ENCODE results near the gene SLC12A7. TPM values are rescaled to one million over a fixed set of nuclear protein-coding genes. Genes with fewer than 3 reads are reported as not detected.

SLC12A7 gene
- total and polyA plus RNA-seq, 2 of the 13 experiments (the other 11 are each of a cell fraction or from before 2014, with no cell fraction given), result 14.0 to 18.5 TPM

GRCh38 chr5:1107167-1108022 lies 4.5 kb downstream of the SLC12A7 start (continued):
- TF ChIP-seq ZHX1 (CRISPR knock-in tag; IDR thresholded peaks at IDR 0.05; ENCODE audit: low read depth), result peak; percentile 79; the same call in 1 of the 2 replicates
- peak; percentile 44; the same call in 1 of the 2 replicates for TF ChIP-seq ZNF317 (CRISPR knock-in tag; IDR thresholded peaks at IDR 0.05)
- peak; percentile 24; the same call in 1 of the 2 replicates for TF ChIP-seq ZNF776 (CRISPR knock-in tag; IDR thresholded peaks at IDR 0.05)
- peak; percentile 67 for TF ChIP-seq DRAP1 (CRISPR knock-in tag; IDR thresholded peaks at IDR 0.05)
- TF ChIP-seq ZNF414 (CRISPR knock-in tag; IDR thresholded peaks at IDR 0.05), result peak; percentile 53; the same call in 1 of the 2 replicates
- no peak for TF ChIP-seq FOXO4 (CRISPR knock-in tag; conservative IDR thresholded peaks at IDR 0.05)
- no peak for TF ChIP-seq SAFB2 (CRISPR knock-in tag; IDR thresholded peaks at IDR 0.05; ENCODE audit: borderline replicate concordance, low read depth)
- peak; percentile 42; the same call in 1 of the 2 replicates for TF ChIP-seq RFXAP (CRISPR knock-in tag; IDR thresholded peaks at IDR 0.05; ENCODE audit: borderline replicate concordance)
- 0 out of 2 replicates have a peak, but pooled peaks have one; percentile 39 for TF ChIP-seq ZNF740 (CRISPR knock-in tag; IDR thresholded peaks at IDR 0.05)
- no peak for TF ChIP-seq CCAR2 (optimal IDR thresholded peaks at IDR 0.05; ENCODE audit: low read depth, low read length)
- no peak for TF ChIP-seq DZIP1 (CRISPR knock-in tag; IDR thresholded peaks at IDR 0.05)
- TF ChIP-seq ZNF331 (CRISPR knock-in tag; IDR thresholded peaks at IDR 0.05), result peak; percentile 84
- no peak; the same call in 1 of the 2 replicates for TF ChIP-seq ZNF101 (CRISPR knock-in tag; IDR thresholded peaks at IDR 0.05; ENCODE audit: borderline replicate concordance, low read depth)
- TF ChIP-seq SRSF9 (IDR thresholded peaks at IDR 0.05; ENCODE audit: borderline replicate concordance, insufficient read depth, low read depth, low read length, poor library complexity, severe bottlenecking), result no peak
- TF ChIP-seq MLXIP (CRISPR knock-in tag; IDR thresholded peaks at IDR 0.05; ENCODE audit: borderline replicate concordance), result no peak
